ENCODE measurements around the gene ETS2. TPM values are rescaled to one million over a fixed set of nuclear protein-coding genes. Genes with fewer than 3 reads are reported as not detected.

The ETS2 gene
- total and polyA plus RNA-seq, 2 experiments from 2014 or later = 19.5 to 36.8 TPM

GRCh38 chr21:38758501-38759214 lies 47.1 kb upstream of the ETS2 start:
- no peaks in the 10 kb centered on the region; the same call in 2 of the 3 replicates for H3K36me3 Mint-ChIP-seq (ENCODE audit: low read depth)
- H3K27me3 Mint-ChIP-seq (ENCODE audit: insufficient read depth, low read depth, poor library complexity) = peaks cover 9% of the 10 kb centered on the region
- H3K4me1 ChIP-seq (ENCODE audit: insufficient read depth) = no peaks in the 10 kb centered on the region
- ATAC-seq (no peak), DNase-seq (ENCODE audit: low spot score) (no peak)
- TF ChIP-seq JUNB (IDR thresholded peaks at IDR 0.05; ENCODE audit: unreplicated experiment) (no peak), EZH2 (IDR thresholded peaks at IDR 0.05; ENCODE audit: low read depth, unreplicated experiment) (no peak), ZNF331 (CRISPR knock-in tag; IDR thresholded peaks at IDR 0.05; ENCODE audit: low read depth) (no peak), NANOG (IDR thresholded peaks at IDR 0.05; ENCODE audit: borderline replicate concordance) (no peak), POLR2AphosphoS5 (IDR thresholded peaks at IDR 0.05; ENCODE audit: low read depth) (no peak), EZH2phosphoT487 (IDR thresholded peaks at IDR 0.05; ENCODE audit: unreplicated experiment) (no peak), ZNF114 (CRISPR knock-in tag; IDR thresholded peaks at IDR 0.05) (no peak), CREB1 (CRISPR knock-in tag; IDR thresholded peaks at IDR 0.05; ENCODE audit: low read depth) (no peak), CTCF (conservative IDR thresholded peaks at IDR 0.05; ENCODE audit: low read depth in 2 of 2) (no peak), REST (IDR thresholded peaks at IDR 0.05; ENCODE audit: unreplicated experiment) (no peak), STAT1 (IDR thresholded peaks at IDR 0.05; ENCODE audit: unreplicated experiment) (no peak)
- TF ChIP-seq, protein P1, sequence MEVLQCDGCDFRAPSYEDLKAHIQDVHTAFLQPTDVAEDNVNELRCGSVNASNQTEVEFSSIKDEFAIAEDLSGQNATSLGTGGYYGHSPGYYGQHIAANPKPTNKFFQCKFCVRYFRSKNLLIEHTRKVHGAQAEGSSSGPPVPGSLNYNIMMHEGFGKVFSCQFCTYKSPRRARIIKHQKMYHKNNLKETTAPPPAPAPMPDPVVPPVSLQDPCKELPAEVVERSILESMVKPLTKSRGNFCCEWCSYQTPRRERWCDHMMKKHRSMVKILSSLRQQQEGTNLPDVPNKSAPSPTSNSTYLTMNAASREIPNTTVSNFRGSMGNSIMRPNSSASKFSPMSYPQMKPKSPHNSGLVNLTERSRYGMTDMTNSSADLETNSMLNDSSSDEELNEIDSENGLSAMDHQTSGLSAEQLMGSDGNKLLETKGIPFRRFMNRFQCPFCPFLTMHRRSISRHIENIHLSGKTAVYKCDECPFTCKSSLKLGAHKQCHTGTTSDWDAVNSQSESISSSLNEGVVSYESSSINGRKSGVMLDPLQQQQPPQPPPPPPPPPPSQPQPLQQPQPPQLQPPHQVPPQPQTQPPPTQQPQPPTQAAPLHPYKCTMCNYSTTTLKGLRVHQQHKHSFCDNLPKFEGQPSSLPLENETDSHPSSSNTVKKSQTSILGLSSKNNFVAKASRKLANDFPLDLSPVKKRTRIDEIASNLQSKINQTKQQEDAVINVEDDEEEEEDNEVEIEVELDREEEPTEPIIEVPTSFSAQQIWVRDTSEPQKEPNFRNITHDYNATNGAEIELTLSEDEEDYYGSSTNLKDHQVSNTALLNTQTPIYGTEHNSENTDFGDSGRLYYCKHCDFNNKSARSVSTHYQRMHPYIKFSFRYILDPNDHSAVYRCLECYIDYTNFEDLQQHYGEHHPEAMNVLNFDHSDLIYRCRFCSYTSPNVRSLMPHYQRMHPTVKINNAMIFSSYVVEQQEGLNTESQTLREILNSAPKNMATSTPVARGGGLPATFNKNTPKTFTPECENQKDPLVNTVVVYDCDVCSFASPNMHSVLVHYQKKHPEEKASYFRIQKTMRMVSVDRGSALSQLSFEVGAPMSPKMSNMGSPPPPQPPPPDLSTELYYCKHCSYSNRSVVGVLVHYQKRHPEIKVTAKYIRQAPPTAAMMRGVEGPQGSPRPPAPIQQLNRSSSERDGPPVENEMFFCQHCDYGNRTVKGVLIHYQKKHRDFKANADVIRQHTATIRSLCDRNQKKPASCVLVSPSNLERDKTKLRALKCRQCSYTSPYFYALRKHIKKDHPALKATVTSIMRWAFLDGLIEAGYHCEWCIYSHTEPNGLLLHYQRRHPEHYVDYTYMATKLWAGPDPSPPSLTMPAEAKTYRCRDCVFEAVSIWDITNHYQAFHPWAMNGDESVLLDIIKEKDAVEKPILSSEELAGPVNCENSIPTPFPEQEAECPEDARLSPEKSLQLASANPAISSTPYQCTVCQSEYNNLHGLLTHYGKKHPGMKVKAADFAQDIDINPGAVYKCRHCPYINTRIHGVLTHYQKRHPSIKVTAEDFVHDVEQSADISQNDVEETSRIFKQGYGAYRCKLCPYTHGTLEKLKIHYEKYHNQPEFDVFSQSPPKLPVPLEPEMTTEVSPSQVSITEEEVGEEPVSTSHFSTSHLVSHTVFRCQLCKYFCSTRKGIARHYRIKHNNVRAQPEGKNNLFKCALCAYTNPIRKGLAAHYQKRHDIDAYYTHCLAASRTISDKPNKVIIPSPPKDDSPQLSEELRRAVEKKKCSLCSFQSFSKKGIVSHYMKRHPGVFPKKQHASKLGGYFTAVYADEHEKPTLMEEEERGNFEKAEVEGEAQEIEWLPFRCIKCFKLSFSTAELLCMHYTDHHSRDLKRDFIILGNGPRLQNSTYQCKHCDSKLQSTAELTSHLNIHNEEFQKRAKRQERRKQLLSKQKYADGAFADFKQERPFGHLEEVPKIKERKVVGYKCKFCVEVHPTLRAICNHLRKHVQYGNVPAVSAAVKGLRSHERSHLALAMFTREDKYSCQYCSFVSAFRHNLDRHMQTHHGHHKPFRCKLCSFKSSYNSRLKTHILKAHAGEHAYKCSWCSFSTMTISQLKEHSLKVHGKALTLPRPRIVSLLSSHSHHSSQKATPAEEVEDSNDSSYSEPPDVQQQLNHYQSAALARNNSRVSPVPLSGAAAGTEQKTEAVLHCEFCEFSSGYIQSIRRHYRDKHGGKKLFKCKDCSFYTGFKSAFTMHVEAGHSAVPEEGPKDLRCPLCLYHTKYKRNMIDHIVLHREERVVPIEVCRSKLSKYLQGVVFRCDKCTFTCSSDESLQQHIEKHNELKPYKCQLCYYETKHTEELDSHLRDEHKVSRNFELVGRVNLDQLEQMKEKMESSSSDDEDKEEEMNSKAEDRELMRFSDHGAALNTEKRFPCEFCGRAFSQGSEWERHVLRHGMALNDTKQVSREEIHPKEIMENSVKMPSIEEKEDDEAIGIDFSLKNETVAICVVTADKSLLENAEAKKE (CRISPR knock-in tag; IDR thresholded peaks at IDR 0.05) = no peak
- TF ChIP-seq, protein P2, sequence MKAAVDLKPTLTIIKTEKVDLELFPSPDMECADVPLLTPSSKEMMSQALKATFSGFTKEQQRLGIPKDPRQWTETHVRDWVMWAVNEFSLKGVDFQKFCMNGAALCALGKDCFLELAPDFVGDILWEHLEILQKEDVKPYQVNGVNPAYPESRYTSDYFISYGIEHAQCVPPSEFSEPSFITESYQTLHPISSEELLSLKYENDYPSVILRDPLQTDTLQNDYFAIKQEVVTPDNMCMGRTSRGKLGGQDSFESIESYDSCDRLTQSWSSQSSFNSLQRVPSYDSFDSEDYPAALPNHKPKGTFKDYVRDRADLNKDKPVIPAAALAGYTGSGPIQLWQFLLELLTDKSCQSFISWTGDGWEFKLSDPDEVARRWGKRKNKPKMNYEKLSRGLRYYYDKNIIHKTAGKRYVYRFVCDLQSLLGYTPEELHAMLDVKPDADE (IDR thresholded peaks at IDR 0.05) = no peak
- H3K9me2 ChIP-seq (ENCODE audit: insufficient read depth) = no peaks in the 10 kb centered on the region
- no peak overlapping the region for H3K27ac ChIP-seq (ENCODE audit: low read depth)
- H3K79me2 ChIP-seq (replicated peaks; ENCODE audit: insufficient read depth) = no peaks in the 10 kb centered on the region
- H3K4me3 Mint-ChIP-seq = no peak overlapping the region
- no peaks in the 10 kb centered on the region for H3F3A ChIP-seq (replicated peaks; ENCODE audit: low read depth)
- H3K27ac Mint-ChIP-seq = no peak overlapping the region
- no peak overlapping the region for H3K4me2 ChIP-seq
- no peaks in the 10 kb centered on the region for H3K9me3 Mint-ChIP-seq
- no peaks in the 10 kb centered on the region for H3K36me3 ChIP-seq (ENCODE audit: insufficient read depth)
- no peak overlapping the region for H2AFZ ChIP-seq
- peaks cover 8% of the 10 kb centered on the region; the same call in 2 of the 3 replicates for H3K4me1 Mint-ChIP-seq
- H3K27me3 ChIP-seq (ENCODE audit: insufficient read depth) = no peaks in the 10 kb centered on the region
- no peak overlapping the region for H3K4me3 ChIP-seq
- H4K20me1 ChIP-seq (replicated peaks; ENCODE audit: insufficient read depth) = no peaks in the 10 kb centered on the region

All from GM23338 (cell line).